Thoracic aorta (tissue), 2 donors: ENCODE data around the gene GAMT. TPM values are rescaled to one million over a fixed set of nuclear protein-coding genes. Genes with fewer than 3 reads are reported as not detected.
"Not testable (repeated sequence)": the region's sequence is repeated elsewhere in the genome, so short reads cannot be mapped to it uniquely, and the experiment has no call there.

ENCODE experiments used
- ATAC-seq: fragments of 150-250 bp; one replicate; pipeline ENCODE4 v1.8.0; 2017; ENCODE audit warnings: low read depth; ENCODE audit not compliant: insufficient number of reproducible peaks, low FRiP score
- DNase-seq: peaks from one replicate; pipeline ENCODE4 v3.0.0-alpha.2; 2020; ENCODE audit warnings: low spot score
- H3K27ac ChIP-seq, 2 donors: fragments of 200-600 bp; sonication (generic); 1 replicate in 1 of 2; 2 replicates in 1 of 2; pipeline ENCODE4 v1.5.1; 2016; ENCODE audit warnings: mild to moderate bottlenecking in 2 of 2, moderate library complexity in 2 of 2
- H3K27me3 ChIP-seq: fragments of 200-600 bp; sonication (generic); replicated peaks from 2 replicates; pipeline ENCODE4 v1.6.0; 2016; ENCODE audit warnings: mild to moderate bottlenecking; ENCODE audit not compliant: insufficient read depth
- H3K36me3 ChIP-seq: fragments of 200-600 bp; sonication (generic); one replicate; pipeline ENCODE4 v1.5.1; 2016
- H3K4me1 ChIP-seq, 2 donors: fragments of 200-600 bp; sonication (generic); 1 replicate in 1 of 2; 2 replicates in 1 of 2; pipeline versions ENCODE4 v1.5.1 to v1.6.0; 2016; ENCODE audit warnings: low read depth in 2 of 2, mild to moderate bottlenecking in 1 of 2; ENCODE audit not compliant: control insufficient read depth in 1 of 2
- H3K4me3 ChIP-seq: fragments of 200-600 bp; sonication (generic); 2 replicates; pipeline ENCODE4 v1.5.1; 2016; ENCODE audit warnings: mild to moderate bottlenecking
- H3K9me3 ChIP-seq: fragments of 200-600 bp; sonication (generic); 2 replicates; pipeline ENCODE4 v1.5.1; 2016
- total RNA-seq, 2 donors: library from RNA; depleted of rRNA; stranded (reverse); fragments of >200 nt; gene quantifications; one replicate each; pipeline versions ENCODE4 v1.1.0 to v1.2.3, GENCODE V29; 2016
- TF ChIP-seq, protein P1 (sequence below): fragments of 200-600 bp; sonication (generic); IDR thresholded peaks from one replicate; pipeline ENCODE4 v1.5.1; 2019; ENCODE audit warnings: antibody characterized with exemption

GAMT gene
- total RNA-seq, 2 donors from 2014 or later: 27.6 to 55.1 TPM

DNA sequence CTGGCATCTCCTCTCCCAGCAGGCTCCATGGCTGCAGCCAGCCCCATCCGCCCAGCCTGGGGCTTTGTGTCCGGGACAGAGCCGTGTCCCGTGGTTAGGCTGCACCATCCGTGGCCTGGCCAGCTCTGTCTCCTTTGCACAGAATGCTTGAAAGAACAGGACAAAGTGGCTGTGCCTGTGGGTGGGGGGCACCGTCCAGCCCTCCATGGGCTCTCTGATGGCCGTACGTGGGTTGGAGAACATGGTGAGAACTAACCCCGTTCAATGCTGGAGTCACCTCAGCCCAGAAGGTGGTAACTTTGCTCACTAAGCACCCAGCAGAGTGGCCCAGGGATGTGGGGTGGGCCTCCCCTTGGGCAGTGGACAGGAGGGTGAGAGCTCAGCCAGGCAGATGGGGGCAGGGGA, 39.7 kb upstream of the GAMT start:
- TF ChIP-seq, protein P1, sequence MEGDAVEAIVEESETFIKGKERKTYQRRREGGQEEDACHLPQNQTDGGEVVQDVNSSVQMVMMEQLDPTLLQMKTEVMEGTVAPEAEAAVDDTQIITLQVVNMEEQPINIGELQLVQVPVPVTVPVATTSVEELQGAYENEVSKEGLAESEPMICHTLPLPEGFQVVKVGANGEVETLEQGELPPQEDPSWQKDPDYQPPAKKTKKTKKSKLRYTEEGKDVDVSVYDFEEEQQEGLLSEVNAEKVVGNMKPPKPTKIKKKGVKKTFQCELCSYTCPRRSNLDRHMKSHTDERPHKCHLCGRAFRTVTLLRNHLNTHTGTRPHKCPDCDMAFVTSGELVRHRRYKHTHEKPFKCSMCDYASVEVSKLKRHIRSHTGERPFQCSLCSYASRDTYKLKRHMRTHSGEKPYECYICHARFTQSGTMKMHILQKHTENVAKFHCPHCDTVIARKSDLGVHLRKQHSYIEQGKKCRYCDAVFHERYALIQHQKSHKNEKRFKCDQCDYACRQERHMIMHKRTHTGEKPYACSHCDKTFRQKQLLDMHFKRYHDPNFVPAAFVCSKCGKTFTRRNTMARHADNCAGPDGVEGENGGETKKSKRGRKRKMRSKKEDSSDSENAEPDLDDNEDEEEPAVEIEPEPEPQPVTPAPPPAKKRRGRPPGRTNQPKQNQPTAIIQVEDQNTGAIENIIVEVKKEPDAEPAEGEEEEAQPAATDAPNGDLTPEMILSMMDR: no peak
- DNase-seq: no peak

DNA sequence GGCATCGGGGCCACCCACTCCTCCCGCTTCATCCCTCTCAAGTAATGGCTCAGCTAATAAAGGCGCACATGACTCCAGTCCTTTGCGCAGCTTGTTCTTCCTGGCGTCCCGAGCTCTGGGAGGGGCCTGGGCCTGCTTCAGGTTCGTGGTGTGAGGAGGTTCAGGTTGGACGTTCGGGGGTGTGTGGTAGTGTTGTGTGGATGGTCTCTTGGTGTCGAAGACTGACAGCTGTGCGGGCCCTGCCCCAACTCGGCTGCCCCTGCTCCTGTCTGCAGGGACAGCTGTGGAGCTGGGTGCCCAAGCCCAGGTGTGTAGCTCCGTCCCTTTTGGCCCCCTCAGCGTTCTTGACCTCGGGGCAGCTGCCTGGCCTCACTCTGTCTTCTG, 39.1 kb upstream of the GAMT start:
- ATAC-seq (no peak), DNase-seq (no peak)
- peaks cover 31% of the 10 kb centered on the region for H3K36me3 ChIP-seq
- no peaks in the 10 kb centered on the region for H3K27me3 ChIP-seq
- H3K4me1 ChIP-seq: peaks cover 13 to 31% of the 10 kb centered on the region in 2 donors
- no peak overlapping the region for H3K4me3 ChIP-seq
- H3K27ac ChIP-seq: no peak overlapping the region
- TF ChIP-seq, protein P1: no peak
- H3K9me3 ChIP-seq: no peaks in the 10 kb centered on the region

More for the DNA sequence above, 39.7 kb upstream of the GAMT start:
- peaks cover 18 to 35% of the 10 kb centered on the region in 2 donors for H3K4me1 ChIP-seq
- H3K27me3 ChIP-seq: no peaks in the 10 kb centered on the region
- peaks cover 28% of the 10 kb centered on the region for H3K36me3 ChIP-seq
- H3K27ac ChIP-seq: no peak overlapping the region
- ATAC-seq: no peak
- H3K9me3 ChIP-seq: no peaks in the 10 kb centered on the region
- no peak overlapping the region for H3K4me3 ChIP-seq

GRCh38 chr19:1439525-1440417, 38.4 kb upstream of the GAMT start:
- Histone ChIP-seq H3K36me3 (peaks cover 32% of the 10 kb centered on the region), H3K4me3 (peak overlapping the region; percentile 100), H3K4me1 (peaks cover 12 to 24% of the 10 kb centered on the region in 2 donors)
- not testable (repeated sequence) for H3K27ac ChIP-seq, H3K9me3 ChIP-seq, ATAC-seq, H3K27me3 ChIP-seq, DNase-seq

GRCh38 chr19:1438933-1439354, 37.6 kb upstream of the GAMT start:
- no peaks in the 10 kb centered on the region for H3K9me3 ChIP-seq
- DNase-seq (no peak), ATAC-seq (no peak)
- TF ChIP-seq, protein P1: no peak
- peaks cover 12 to 22% of the 10 kb centered on the region in 2 donors for H3K4me1 ChIP-seq
- H3K4me3 ChIP-seq: peak overlapping the region; percentile 100
- H3K27ac ChIP-seq: peak overlapping the region in 1 of 2 donors; percentile 87
- H3K36me3 ChIP-seq: peaks cover 37% of the 10 kb centered on the region
- no peaks in the 10 kb centered on the region for H3K27me3 ChIP-seq

- peak within 1 kb of the TSS; percentile 100 for H3K4me3 ChIP-seq
- peaks cover 43% of the 10 kb centered on the region for H3K36me3 ChIP-seq
- TF ChIP-seq, protein P1: peak; percentile 90
- DNase-seq (peak; percentile 62), ATAC-seq (peak; percentile 84)
- H3K4me1 ChIP-seq: peaks cover 12 to 22% of the 10 kb centered on the region in 2 donors
- no peaks in the 10 kb centered on the region for H3K27me3 ChIP-seq
- H3K27ac ChIP-seq: peak within 1 kb of the TSS; percentile 78 to 87
- H3K9me3 ChIP-seq: no peaks in the 10 kb centered on the region
Measured at GRCh38 chr19:1438035-1438932, 36.9 kb upstream of the GAMT start, which contains the start of gene RPS15. Gene RPS15, plus strand, starts transcription at chr19:1438396. Its CDS starts 30 bp downstream, at chr19:1438426.
